ENCODE results near the gene DNAJB8.

GRCh38 chr3:128421439-128421836, 45.3 kb downstream of the DNAJB8 start:
- TF ChIP-seq POLR2A (IDR thresholded peaks at IDR 0.05; ENCODE audit: extremely low read depth, insufficient read length) (no peak), CTCF (IDR thresholded peaks at IDR 0.05; ENCODE audit: low read depth, low read length) (no peak), MAX (IDR thresholded peaks at IDR 0.05; ENCODE audit: low read depth, low read length) (no peak), MYC (IDR thresholded peaks at IDR 0.05; ENCODE audit: low read depth, low read length) (no peak)

Data from NB4 (cell line).